GM12878 (cell line): ENCODE measurements around the gene PIK3R5. TPM values are rescaled to one million over a fixed set of nuclear protein-coding genes. Genes with fewer than 3 reads are reported as not detected.

Experiments
- ATAC-seq: fragments of 200-7000 bp; cut with Tn5 transposase; 3 replicates; pipeline ENCODE4 v1.9.1; 2020; ENCODE audit warnings: mild to moderate bottlenecking, moderate library complexity
- BruUV-seq: library from RNA; stranded (reverse); fragments of 400-500 nt; replicated peaks from 2 replicates; lab custom pipeline; 2021; lab: Mats Ljungman, UMichigan
- CTCF ChIA-PET: fragments of 300-600 bp; sonication (Branson Sonifier 250); formaldehyde crosslinking; extraction: SDS; loops from one replicate; lab custom pipeline; 2021; ENCODE audit warnings: inconsistent platforms; lab: Yijun Ruan, JAX
- POLR2A ChIA-PET: fragments of 350-600 bp; formaldehyde crosslinking; extraction: SDS; loops from one replicate; lab custom pipeline; 2021; ENCODE audit warnings: inconsistent platforms; lab: Charles Lee
- RAD21 ChIA-PET: fragments of 300-600 bp; sonication (Branson Sonifier 250); formaldehyde crosslinking; loops from one replicate; lab custom pipeline; 2023; ENCODE audit warnings: antibody characterized with exemption; ENCODE audit not compliant: unreplicated experiment; lab: Charles Lee
- SMC1A ChIA-PET: fragments of 300-600 bp; sonication (Branson Sonifier 250); formaldehyde crosslinking; loops from one replicate; lab custom pipeline; 2023; ENCODE audit not compliant: unreplicated experiment, uncharacterized antibody; lab: Charles Lee
- DNase-seq: peaks from one replicate; pipeline ENCODE4 v3.0.0-alpha.2; 2011; ENCODE audit warnings: low read depth, low spot score
- FAIRE-seq: peaks from 3 replicates; lab custom pipeline; 2011; peaks lifted over from hg19 to GRCh38; lab: Jason Lieb, UNC
- H2AFZ ChIP-seq: 2 replicates; pipeline ENCODE4 v1.6.0; 2011; ENCODE audit warnings: low read depth, low read length, control low read depth; ENCODE audit not compliant: control insufficient read depth
- H3K27ac ChIP-seq: 2 replicates; pipeline ENCODE4 v1.5.1; 2011; ENCODE audit warnings: control low read depth; ENCODE audit not compliant: control insufficient read depth, insufficient read depth
- H3K27me3 ChIP-seq, 2 experiments: replicated peaks in 1 of 2; 2 replicates each; pipeline versions ENCODE4 v1.6.0 to v1.6.1; 2011; ENCODE audit warnings: low read length in 1 of 2; ENCODE audit not compliant: control insufficient read depth in 2 of 2, insufficient read depth in 2 of 2
- H3K36me3 ChIP-seq, 2 experiments: 2 replicates each; pipeline ENCODE4 v1.5.1; 2011; ENCODE audit warnings: low read length in 1 of 2; ENCODE audit not compliant: control insufficient read depth in 2 of 2, insufficient read depth in 2 of 2
- H3K4me1 ChIP-seq: 2 replicates; pipeline ENCODE4 v1.6.1; 2011; ENCODE audit warnings: mild to moderate bottlenecking, low read length, moderate library complexity, mixed read lengths; ENCODE audit not compliant: control insufficient read depth, insufficient read depth
- H3K4me2 ChIP-seq: 2 replicates; pipeline ENCODE4 v1.6.0; 2011; ENCODE audit warnings: control low read depth; ENCODE audit not compliant: control insufficient read depth, insufficient read depth
- H3K4me3 ChIP-seq: fragments of 200-600 bp; sonication (generic); 2 replicates; pipeline ENCODE4 v1.5.1; 2016
- H3K79me2 ChIP-seq: 2 replicates; pipeline ENCODE4 v1.6.0; 2011; ENCODE audit warnings: low read length; ENCODE audit not compliant: control insufficient read depth, insufficient read depth
- H3K9ac ChIP-seq: 2 replicates; pipeline ENCODE4 v1.8.0; 2011; ENCODE audit warnings: low read length, control low read depth, mixed read lengths; ENCODE audit not compliant: control insufficient read depth, insufficient read depth
- H3K9me3 ChIP-seq: replicated peaks from 3 replicates; pipeline ENCODE4 v1.5.1; 2011; ENCODE audit warnings: mild to moderate bottlenecking, low read length; ENCODE audit not compliant: control insufficient read depth, insufficient read depth
- H4K20me1 ChIP-seq: 2 replicates; pipeline ENCODE4 v1.6.0; 2011; ENCODE audit not compliant: control insufficient read depth, insufficient read depth
- EED ChIP-seq: sonication (generic); IDR thresholded peaks from 2 replicates; pipeline ENCODE4 v1.6.1; 2016; ENCODE audit warnings: antibody characterized with exemption, low read depth
- ETV6 ChIP-seq, 2 experiments: fragments of 450-650 bp in 1 of 2; IDR thresholded peaks in 1 of 2; conservative IDR thresholded peaks in 1 of 2; 2 replicates each; pipeline ENCODE4 v1.6.1; 2014; ENCODE audit warnings: antibody characterized with exemption in 1 of 2, borderline replicate concordance in 1 of 2, low read depth in 1 of 2, mild to moderate bottlenecking in 1 of 2, moderate library complexity in 1 of 2
- IRF4 ChIP-seq: IDR thresholded peaks from 2 replicates; pipeline ENCODE4 v1.6.1; 2011; ENCODE audit warnings: low read depth, low read length
- POLR2AphosphoS5 ChIP-seq: IDR thresholded peaks from 2 replicates; pipeline ENCODE4 v1.6.1; 2011; ENCODE audit warnings: mild to moderate bottlenecking, low read length, inconsistent platforms
- SRF ChIP-seq, 2 experiments: IDR thresholded peaks; 2 replicates each; pipeline ENCODE4 v1.6.1; 2011; ENCODE audit warnings: low read depth in 2 of 2, low read length in 2 of 2, mild to moderate bottlenecking in 1 of 2, moderate library complexity in 1 of 2
- TCF12 ChIP-seq: IDR thresholded peaks from 2 replicates; pipeline ENCODE4 v1.6.1; 2011; ENCODE audit warnings: low read depth, mild to moderate bottlenecking, low read length
- WRNIP1 ChIP-seq: IDR thresholded peaks from 2 replicates; pipeline ENCODE4 v1.6.1; 2011; ENCODE audit warnings: low read depth, low read length, improper control_type of control experiment, borderline replicate concordance
- WGBS: methylation state at CpG from one replicate; pipeline ENCODE4 v1.1.6; 2016; ENCODE audit warnings: low lambda C conversion rate; ENCODE audit not compliant: insufficient replicate concordance, insufficient coverage; ENCODE audit errors: missing lambda C conversion rate; 5-methylcytosine and 5-hydroxymethylcytosine counted together
- in situ Hi-C: fragments of 300-500 bp; cut with MboI; formaldehyde crosslinking; loops from 9 replicates; pipeline ENCODE4 v1.14.3; 2018; ENCODE audit warnings: mixed read lengths
- intact Hi-C: fragments of 100-400 bp; cut with micrococcal nuclease; formaldehyde crosslinking; loops from one replicate; pipeline ENCODE4 v1.14.2; 2022; ENCODE audit not compliant: unreplicated experiment
- polyA plus RNA-seq, 11 experiments: library from polyadenylated mRNA; depleted of rRNA in 4 of 11; unstranded in 6 of 11; stranded (reverse) in 5 of 11; fragments of >200 nt; fragmentation: Nextera tagmentation in 4 of 11; fragmentation: Illumina TruSeq in 1 of 11; extraction: Ambion mirVana in 4 of 11; extraction: Trizol in 1 of 11; gene quantifications; 1 replicate in 1 of 11; 2 replicates in 10 of 11; pipeline versions ENCODE4 v1.2.1 to v1.2.3, GENCODE V29; 2011 to 2016; ENCODE audit warnings: inconsistent platforms in 2 of 11, missing spikeins in 2 of 11, low read depth in 1 of 11
- total RNA-seq, 4 experiments: library from RNA; depleted of rRNA in 3 of 4; stranded (reverse); fragments of >200 nt in 3 of 4; fragmentation: Illumina TruSeq in 1 of 4; extraction: Trizol in 1 of 4; gene quantifications; 2 replicates each; pipeline versions ENCODE4 v1.2.1 to v1.2.3, GENCODE V29; 2013 to 2021

Gene PIK3R5
- total and polyA plus RNA-seq, 10 of the 15 experiments (the other 5 are each of a cell fraction or from before 2014, with no cell fraction given), result 9.5 to 50.8 (median 35.5) TPM

DNA sequence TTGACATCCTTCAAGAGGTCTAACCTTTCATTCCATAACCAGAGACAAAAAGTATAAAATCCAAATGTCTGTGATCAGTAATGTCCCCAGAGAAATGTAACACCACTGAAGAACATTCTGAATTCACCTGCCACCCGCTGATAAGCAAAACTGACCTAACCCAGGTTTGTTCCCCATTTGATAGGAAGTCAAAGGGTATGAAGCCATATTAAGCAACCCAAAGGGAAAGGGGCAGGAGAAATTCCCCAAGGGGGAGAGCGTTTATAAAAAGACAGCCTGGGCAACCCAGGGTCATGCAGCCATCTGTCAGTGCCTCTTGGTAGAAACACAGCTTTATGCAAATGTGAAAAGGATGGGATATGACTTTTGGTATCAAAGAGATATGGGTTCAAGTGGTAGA lies 67.4 kb downstream of the PIK3R5 start:
- in situ Hi-C loops, result loop anchor here (5.0 kb wide), 1 partner anchor 141 kb away; the partner anchor contains the start of gene SPDYE4
- Histone ChIP-seq H3K4me1 (peaks cover 76% of the 10 kb centered on the region), H3K27ac (peak overlapping the region; percentile 86), H3K4me3 (no peak overlapping the region), H4K20me1 (no peaks in the 10 kb centered on the region), H3K27me3 (no peaks in the 10 kb centered on the region), H3K9me3 (no peaks in the 10 kb centered on the region), H3K36me3 (peaks cover 3 to 10% of the 10 kb centered on the region in 2 experiments; a peak in 3 of 4 replicates), H2AFZ (no peak overlapping the region), H3K79me2 (peaks cover 4% of the 10 kb centered on the region), H3K4me2 (no peak overlapping the region), H3K9ac (no peak overlapping the region)
- ChIA-PET POLR2A (interaction anchor here (1.2 to 3.7 kb wide), 4 partner anchors 32 to 92 kb away, joined by 4 to 18 read pairs (median 8); no protein-coding TSS in a partner anchor), RAD21 (interaction anchor here (0.6 to 4.6 kb wide), 13 partner anchors 14 to 303 kb away, joined by 3 to 48 read pairs (median 9); partner anchors contain the start of genes PIK3R5 and PIK3R6), CTCF (interaction anchor here (0.8 to 11.1 kb wide), 6 partner anchors 14 to 98 kb away, joined by 3 to 162 read pairs (median 12); no protein-coding TSS in a partner anchor), SMC1A (interaction anchor here (1.1 to 13.6 kb wide), 13 partner anchors 12 to 112 kb away, joined by 3 to 208 read pairs (median 23); partner anchors contain the start of genes PIK3R5 and PIK3R6)
- TF ChIP-seq POLR2AphosphoS5 (no peak), EED (peak; percentile 34; the same call in 1 of the 2 replicates), SRF (IDR thresholded peaks at IDR 0.05; ENCODE audit: low read depth in 2 of 2, low read length in 2 of 2) (peak in 1 of 2 experiments; percentile 20; a peak in 1 of 4 replicates), IRF4 (no peak), ETV6 (conservative IDR thresholded peaks at IDR 0.05 in 1 of 2, IDR thresholded peaks at IDR 0.05 in 1 of 2; ENCODE audit: borderline replicate concordance in 1 of 2, low read depth in 1 of 2) (0 out of 4 replicates have a peak, but pooled peaks of 1 of the 2 experiments have one; percentile 8), WRNIP1 (no peak), TCF12 (0 out of 2 replicates have a peak, but pooled peaks have one; percentile 21)
- FAIRE-seq, result no peak
- DNase-seq, result no peak
- no TSS peak for BruUV-seq
- no peak for ATAC-seq
- WGBS, result 20% methylated on average over 2 of the region's 2 CpGs
- intact Hi-C loops, result loop anchor here (2.0 to 10.0 kb wide), 3 partner anchors 59 to 483 kb away; no protein-coding TSS in a partner anchor
